ENCODE data around the gene GLIS2. TPM values are rescaled to one million over a fixed set of nuclear protein-coding genes. Genes with fewer than 3 reads are reported as not detected.

Gene GLIS2
- total RNA-seq, 1 donor from 2014 or later, result 17.4 TPM

DNA sequence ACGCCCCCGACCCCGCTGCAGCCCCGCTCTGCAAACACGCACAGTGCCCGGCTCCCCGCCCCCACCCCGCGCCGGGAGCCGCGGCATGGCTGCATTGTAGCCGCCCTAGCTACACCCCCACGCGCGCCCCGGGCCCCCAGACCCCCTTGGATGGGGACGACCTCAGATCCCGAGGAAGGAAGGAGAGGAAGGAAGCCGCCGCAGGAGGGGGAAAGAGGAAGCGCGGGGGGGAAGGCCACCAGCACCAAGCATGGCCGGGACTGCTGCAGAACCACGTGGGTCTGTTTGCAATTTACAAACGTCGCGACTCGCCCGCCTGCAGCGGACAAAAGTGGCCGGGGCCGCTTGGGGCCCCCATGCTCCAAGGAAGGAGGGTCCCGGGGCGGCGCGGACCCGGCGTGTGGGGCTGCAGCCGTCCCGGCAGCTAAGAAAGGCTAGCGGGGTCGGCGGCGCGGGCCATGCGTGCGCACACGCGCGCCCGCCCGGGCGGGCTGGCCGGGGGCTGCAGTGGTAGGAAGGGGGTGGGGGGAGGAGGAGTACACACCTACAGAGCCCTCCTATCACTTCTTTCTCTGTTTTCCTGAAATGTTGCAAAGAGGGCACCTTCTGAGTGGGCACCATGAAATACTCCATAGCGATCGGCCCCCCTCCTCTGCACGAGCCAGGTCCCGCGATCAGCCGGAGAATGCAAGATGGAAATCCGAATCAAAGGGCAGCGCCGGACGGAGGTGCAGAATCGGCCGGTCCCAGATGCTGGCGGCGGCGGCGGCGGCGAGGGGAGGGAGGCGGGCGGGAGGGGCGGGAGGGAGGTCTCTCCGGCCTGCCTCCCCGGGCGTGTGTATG, 43.5 kb upstream of the GLIS2 start:
- Mint-ChIP-seq H3K9me3 (no peaks in the 10 kb centered on the region), H3K27ac (ENCODE audit: unreplicated experiment) (peak overlapping the region; percentile 90), H3K4me3 (peak overlapping the region; percentile 96), H3K36me3 (ENCODE audit: low read depth) (peaks cover 6% of the 10 kb centered on the region), H3K27me3 (ENCODE audit: low read depth) (peaks cover 5% of the 10 kb centered on the region), H3K4me1 (peaks cover 9% of the 10 kb centered on the region)
- DNase-seq (ENCODE audit: low read depth, low spot score), result peak; percentile 36
- no peak for TF ChIP-seq CTCF (conservative IDR thresholded peaks at IDR 0.05)

- peaks cover 5% of the 10 kb centered on the region for H3K27me3 Mint-ChIP-seq (ENCODE audit: low read depth)
Measured at GRCh38 chr16:4273858-4274311, 42.0 kb upstream of the GLIS2 start.

GRCh38 chr16:4275861-4276260, 40.0 kb upstream of the GLIS2 start:
- H3K4me1 Mint-ChIP-seq, result peaks cover 6% of the 10 kb centered on the region
- H3K9me3 Mint-ChIP-seq, result peaks cover 2% of the 10 kb centered on the region
- H3K27me3 Mint-ChIP-seq (ENCODE audit: low read depth), result peaks cover 5% of the 10 kb centered on the region
- no peak overlapping the region for H3K27ac Mint-ChIP-seq (ENCODE audit: unreplicated experiment)
- DNase-seq (ENCODE audit: low read depth, low spot score), result no peak
- TF ChIP-seq CTCF (conservative IDR thresholded peaks at IDR 0.05), result no peak
- H3K36me3 Mint-ChIP-seq (ENCODE audit: low read depth), result no peaks in the 10 kb centered on the region
- H3K4me3 Mint-ChIP-seq, result peak overlapping the region; percentile 69

More at GRCh38 chr16:4273858-4274311, 42.0 kb upstream of the GLIS2 start:
- Mint-ChIP-seq H3K4me3 (peak overlapping the region; percentile 91), H3K36me3 (ENCODE audit: low read depth) (no peaks in the 10 kb centered on the region), H3K9me3 (no peaks in the 10 kb centered on the region), H3K27ac (ENCODE audit: unreplicated experiment) (no peak overlapping the region), H3K4me1 (peaks cover 9% of the 10 kb centered on the region)
- peak; percentile 69 for TF ChIP-seq CTCF (conservative IDR thresholded peaks at IDR 0.05)
- DNase-seq (ENCODE audit: low read depth, low spot score), result peak; percentile 40

GRCh38 chr16:4277987-4278513, 37.8 kb upstream of the GLIS2 start:
- no peak for DNase-seq (ENCODE audit: low read depth, low spot score)
- H3K36me3 Mint-ChIP-seq (ENCODE audit: low read depth), result no peaks in the 10 kb centered on the region
- no peak for TF ChIP-seq CTCF (conservative IDR thresholded peaks at IDR 0.05)

GRCh38 chr16:4280625-4281024, 35.2 kb upstream of the GLIS2 start:
- Mint-ChIP-seq H3K4me3 (no peak overlapping the region), H3K36me3 (ENCODE audit: low read depth) (no peaks in the 10 kb centered on the region), H3K27me3 (ENCODE audit: low read depth) (peaks cover 6% of the 10 kb centered on the region), H3K4me1 (peaks cover 5% of the 10 kb centered on the region), H3K9me3 (peaks cover 3% of the 10 kb centered on the region), H3K27ac (ENCODE audit: unreplicated experiment) (no peak overlapping the region)
- DNase-seq (ENCODE audit: low read depth, low spot score), result no peak
- no peak for TF ChIP-seq CTCF (conservative IDR thresholded peaks at IDR 0.05)

More at GRCh38 chr16:4277987-4278513, 37.8 kb upstream of the GLIS2 start:
- Mint-ChIP-seq H3K4me3 (peak overlapping the region; percentile 71), H3K9me3 (peaks cover 3% of the 10 kb centered on the region), H3K27ac (ENCODE audit: unreplicated experiment) (no peak overlapping the region), H3K27me3 (ENCODE audit: low read depth) (no peaks in the 10 kb centered on the region), H3K4me1 (peaks cover 4% of the 10 kb centered on the region)

All from neural crest cell (in vitro differentiated cells).